Prostate gland (tissue), 2 donors: ENCODE measurements around the gene IGFBP7. TPM values are rescaled to one million over a fixed set of nuclear protein-coding genes. Genes with fewer than 3 reads are reported as not detected.

Experiments used
- DNase-seq: peaks from one replicate; pipeline ENCODE4 v3.0.0-alpha.2; 2019; ENCODE audit warnings: low spot score
- H3K27ac ChIP-seq, 2 donors: fragments of 200-600 bp; sonication (generic); 2 replicates each; pipeline ENCODE4 v1.5.1; 2017 to 2019
- H3K27me3 ChIP-seq: fragments of 200-600 bp; sonication (generic); replicated peaks from 2 replicates; pipeline ENCODE4 v1.5.1; 2019; ENCODE audit not compliant: insufficient read depth
- H3K36me3 ChIP-seq, 2 donors: fragments of 200-600 bp; sonication (generic); 1 replicate in 1 of 2; 2 replicates in 1 of 2; pipeline versions ENCODE4 v1.5.1 to v1.8.1; 2017 to 2019
- H3K4me1 ChIP-seq: fragments of 200-600 bp; sonication (generic); replicated peaks from 2 replicates; pipeline ENCODE4 v1.5.1; 2019
- H3K4me3 ChIP-seq, 2 donors: fragments of 200-600 bp; sonication (generic); 2 replicates each; pipeline ENCODE4 v1.5.1; 2017 to 2019
- H3K9me3 ChIP-seq: fragments of 200-600 bp; sonication (generic); 2 replicates; pipeline ENCODE4 v1.5.1; 2017
- CTCF ChIP-seq, 4 experiments: fragments of 200-600 bp in 2 of 4; fragments of 450-650 bp in 2 of 4; sonication (generic) in 2 of 4; IDR thresholded peaks; 1 replicate in 3 of 4; 2 replicates in 1 of 4; pipeline ENCODE4 v1.5.1; 2016 to 2019; ENCODE audit warnings: antibody characterized with exemption in 4 of 4, mild to moderate bottlenecking in 2 of 4, moderate library complexity in 2 of 4
- POLR2A ChIP-seq: fragments of 450-650 bp; IDR thresholded peaks from one replicate; pipeline ENCODE4 v1.6.1; 2016; ENCODE audit warnings: antibody characterized with exemption, mild to moderate bottlenecking
- POLR2AphosphoS5 ChIP-seq: sonication (generic); formaldehyde crosslinking; IDR thresholded peaks from one replicate; pipeline ENCODE4 v1.6.1; 2017; ENCODE audit warnings: antibody characterized with exemption
- WGBS: methylation state at CpG from one replicate; pipeline ENCODE4 v1.1.5; 2018; 5-methylcytosine and 5-hydroxymethylcytosine counted together
- intact Hi-C: fragments of 100-400 bp; cut with DNase I; formaldehyde crosslinking; loops from one replicate; pipeline ENCODE4 v1.14.2; 2022
- total RNA-seq, 2 donors: library from RNA; depleted of rRNA; stranded (reverse); fragments of >200 nt; gene quantifications; one replicate each; pipeline ENCODE4 v1.1.0, GENCODE V29; 2016

The IGFBP7 gene
- total RNA-seq, 2 donors from 2014 or later = 322 to 1,366 TPM

- Histone ChIP-seq H3K4me3 (no peak overlapping the region), H3K9me3 (no peaks in the 10 kb centered on the region), H3K36me3 (no peaks in the 10 kb centered on the region), H3K4me1 (no peaks in the 10 kb centered on the region), H3K27ac (no peak overlapping the region), H3K27me3 (no peaks in the 10 kb centered on the region)
- intact Hi-C loops = no loop called here
- no peak for DNase-seq
- TF ChIP-seq POLR2AphosphoS5 = no peak
- no peak for TF ChIP-seq CTCF (IDR thresholded peaks at IDR 0.05)
- no peak for TF ChIP-seq POLR2A
- 57% methylated on average over 8 of the region's 8 CpGs for WGBS
Observed at GRCh38 chr4:57157596-57158137, 47.5 kb upstream of the IGFBP7 start.

- Histone ChIP-seq H3K36me3 (no peaks in the 10 kb centered on the region), H3K4me3 (no peak overlapping the region), H3K9me3 (no peaks in the 10 kb centered on the region), H3K4me1 (no peaks in the 10 kb centered on the region), H3K27me3 (no peaks in the 10 kb centered on the region), H3K27ac (no peak overlapping the region)
- DNase-seq = no peak
- intact Hi-C loops = no loop called here
- WGBS = 80% methylated on average over 7 of the region's 7 CpGs
- TF ChIP-seq POLR2A (no peak), POLR2AphosphoS5 (no peak), CTCF (IDR thresholded peaks at IDR 0.05) (no peak)
Observed at GRCh38 chr4:57156242-57156990, 46.2 kb upstream of the IGFBP7 start.

- no peak overlapping the region for H3K27ac ChIP-seq
- no peaks in the 10 kb centered on the region for H3K27me3 ChIP-seq
- WGBS = 84% methylated on average over 3 of the region's 3 CpGs
- no peak for DNase-seq
- no peaks in the 10 kb centered on the region for H3K9me3 ChIP-seq
- H3K4me1 ChIP-seq = no peaks in the 10 kb centered on the region
- H3K4me3 ChIP-seq = no peak overlapping the region
- no peak for TF ChIP-seq POLR2A
- no peak for TF ChIP-seq POLR2AphosphoS5
- no peak for TF ChIP-seq CTCF (IDR thresholded peaks at IDR 0.05)
- intact Hi-C loops = no loop called here
- no peaks in the 10 kb centered on the region for H3K36me3 ChIP-seq
Observed at GRCh38 chr4:57154926-57155325, 44.7 kb upstream of the IGFBP7 start.

GRCh38 chr4:57154191-57154590, 44.0 kb upstream of the IGFBP7 start:
- intact Hi-C loops = no loop called here
- TF ChIP-seq POLR2AphosphoS5 = no peak
- Histone ChIP-seq H3K4me1 (no peaks in the 10 kb centered on the region), H3K9me3 (no peaks in the 10 kb centered on the region), H3K27ac (no peak overlapping the region), H3K27me3 (no peaks in the 10 kb centered on the region), H3K4me3 (no peak overlapping the region), H3K36me3 (no peaks in the 10 kb centered on the region)
- 36% methylated on average over 4 of the region's 4 CpGs for WGBS
- no peak for DNase-seq

GRCh38 chr4:57153207-57153606, 43.0 kb upstream of the IGFBP7 start:
- intact Hi-C loops = no loop called here
- 95% methylated on average over 3 of the region's 3 CpGs for WGBS
- TF ChIP-seq CTCF (IDR thresholded peaks at IDR 0.05) (no peak), POLR2A (no peak), POLR2AphosphoS5 (no peak)

More at GRCh38 chr4:57153207-57153606, 43.0 kb upstream of the IGFBP7 start:
- no peaks in the 10 kb centered on the region for H3K9me3 ChIP-seq
- H3K4me3 ChIP-seq = no peak overlapping the region
- no peak overlapping the region for H3K27ac ChIP-seq
- H3K27me3 ChIP-seq = no peaks in the 10 kb centered on the region
- H3K4me1 ChIP-seq = no peaks in the 10 kb centered on the region
- DNase-seq = no peak
- no peaks in the 10 kb centered on the region for H3K36me3 ChIP-seq
